B cell (primary cell): Measurements from ENCODE around the gene TMEFF1.

Source experiments
- CTCF ChIP-seq: fragments of 200-600 bp; IDR thresholded peaks from one replicate; pipeline ENCODE4 v1.8.0; 2022; ENCODE audit warnings: antibody characterized with exemption, mild to moderate bottlenecking
- EZH2 ChIP-seq: IDR thresholded peaks from 2 replicates; pipeline ENCODE4 v1.6.1; 2012; ENCODE audit warnings: borderline replicate concordance, low read depth, mild to moderate bottlenecking, moderate library complexity, low read length; ENCODE audit not compliant: insufficient read depth, poor library complexity, severe bottlenecking

GRCh38 chr9:100474924-100475276 is 2.0 kb downstream of the TMEFF1 start:
- no peak for TF ChIP-seq CTCF
- TF ChIP-seq EZH2: no peak
